GM12891 (cell line): ENCODE results near the gene TSKS.

Source experiments
- DNase-seq: peaks from one replicate; pipeline ENCODE4 v3.0.0; 2011; ENCODE audit warnings: low spot score; ENCODE audit not compliant: insufficient read length
- FAIRE-seq: peaks from 2 replicates; lab custom pipeline; 2011; peaks lifted over from hg19 to GRCh38; lab: Jason Lieb, UNC
- PAX5 ChIP-seq: IDR thresholded peaks from 2 replicates; pipeline ENCODE4 v1.6.1; 2011; ENCODE audit warnings: low read length, moderate library complexity, mild to moderate bottlenecking; ENCODE audit not compliant: insufficient read depth, severe bottlenecking
- POLR2A ChIP-seq: IDR thresholded peaks from 2 replicates; pipeline ENCODE4 v1.6.1; 2011; ENCODE audit warnings: low read depth, low read length, control low read depth
- POLR2AphosphoS5 ChIP-seq: IDR thresholded peaks from 2 replicates; pipeline ENCODE4 v1.6.1; 2011; ENCODE audit warnings: low read depth, low read length, control low read depth
- POU2F2 ChIP-seq: IDR thresholded peaks from 2 replicates; pipeline ENCODE4 v1.6.1; 2011; ENCODE audit warnings: low read depth, mild to moderate bottlenecking, control low read depth, low read length, moderate library complexity
- SPI1 ChIP-seq: IDR thresholded peaks from 2 replicates; pipeline ENCODE4 v1.6.1; 2011; ENCODE audit warnings: low read depth, low read length, control low read depth
- TAF1 ChIP-seq: IDR thresholded peaks from 2 replicates; pipeline ENCODE4 v1.6.1; 2011; ENCODE audit warnings: low read depth, low read length, control low read depth

Gene TSKS

GRCh38 chr19:49798574-49798973 is 35.5 kb upstream of the TSKS start:
- TF ChIP-seq POLR2A (no peak), SPI1 (no peak), POLR2AphosphoS5 (no peak), TAF1 (no peak), PAX5 (no peak), POU2F2 (no peak)
- DNase-seq (no peak), FAIRE-seq (no peak)

- TF ChIP-seq POLR2AphosphoS5 (no peak), SPI1 (no peak), PAX5 (no peak), POLR2A (no peak), TAF1 (no peak), POU2F2 (no peak)
- FAIRE-seq (no peak), DNase-seq (no peak)
Observed at GRCh38 chr19:49795615-49796014, 32.5 kb upstream of the TSKS start.

GRCh38 chr19:49793561-49793840 is 30.4 kb upstream of the TSKS start:
- DNase-seq (no peak), FAIRE-seq (no peak)
- TF ChIP-seq TAF1 (no peak), SPI1 (no peak), POLR2A (no peak), POU2F2 (no peak), PAX5 (no peak), POLR2AphosphoS5 (no peak)

DNA sequence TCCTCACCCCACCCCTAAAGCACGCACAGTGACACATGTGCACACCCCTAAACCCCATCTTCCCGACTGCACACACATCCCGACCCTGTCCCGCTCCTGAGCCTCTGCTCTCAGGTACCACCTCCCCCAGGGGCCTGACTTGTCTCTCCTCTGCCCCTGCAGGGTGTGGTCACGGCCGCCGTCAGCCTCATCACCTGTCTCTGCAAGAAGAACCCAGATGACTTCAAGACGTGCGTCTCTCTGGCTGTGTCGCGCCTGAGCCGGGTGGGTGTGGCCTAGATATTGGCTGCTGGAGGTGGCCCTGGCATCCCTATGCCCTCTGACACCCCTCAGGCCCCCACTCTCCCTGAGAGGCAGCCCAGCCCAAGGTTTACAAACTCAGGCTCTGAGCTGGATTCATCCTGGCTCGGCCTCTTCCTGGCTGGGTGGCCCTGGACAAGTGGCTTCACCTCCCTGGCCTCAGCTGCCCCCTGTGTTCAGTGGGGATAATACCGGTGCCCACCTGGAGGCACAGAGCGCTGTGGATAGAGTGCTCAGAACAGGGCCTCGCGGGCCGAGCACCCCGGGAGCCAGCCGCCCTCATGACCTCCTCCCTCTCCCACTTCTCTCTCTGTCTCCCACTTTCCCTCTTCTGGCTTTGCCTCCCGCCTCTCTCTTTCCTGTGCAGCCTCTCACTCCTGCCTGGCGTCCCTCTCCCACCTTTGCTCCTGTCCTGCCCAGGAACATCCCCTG is 29.9 kb upstream of the TSKS start:
- DNase-seq = no peak
- TF ChIP-seq POLR2A = no peak
- no peak for TF ChIP-seq POU2F2
- no peak for TF ChIP-seq SPI1

GRCh38 chr19:49791776-49792445 is 28.8 kb upstream of the TSKS start:
- TF ChIP-seq POLR2AphosphoS5 (no peak), TAF1 (no peak), PAX5 (no peak), POU2F2 (no peak), POLR2A (no peak), SPI1 (no peak)
- FAIRE-seq (no peak), DNase-seq (no peak)

More for the DNA sequence above, 29.9 kb upstream of the TSKS start:
- no peak for FAIRE-seq

- FAIRE-seq = no peak
- DNase-seq = no peak
- TF ChIP-seq TAF1 (no peak), POLR2AphosphoS5 (no peak), POU2F2 (no peak), PAX5 (no peak), SPI1 (no peak), POLR2A (no peak)
Observed at GRCh38 chr19:49790866-49791265, 27.8 kb upstream of the TSKS start.

GRCh38 chr19:49788857-49789256 is 25.8 kb upstream of the TSKS start:
- FAIRE-seq (no peak), DNase-seq (no peak)
- TF ChIP-seq POU2F2 (no peak), POLR2AphosphoS5 (no peak), POLR2A (no peak), TAF1 (no peak), PAX5 (no peak), SPI1 (no peak)

GRCh38 chr19:49787746-49788145 is 24.6 kb upstream of the TSKS start:
- TF ChIP-seq SPI1 = no peak
- TF ChIP-seq POU2F2 = no peak
- no peak for TF ChIP-seq POLR2A
- no peak for TF ChIP-seq POLR2AphosphoS5
- no peak for TF ChIP-seq TAF1
- TF ChIP-seq PAX5 = no peak
- DNase-seq = no peak
- FAIRE-seq = no peak

DNA sequence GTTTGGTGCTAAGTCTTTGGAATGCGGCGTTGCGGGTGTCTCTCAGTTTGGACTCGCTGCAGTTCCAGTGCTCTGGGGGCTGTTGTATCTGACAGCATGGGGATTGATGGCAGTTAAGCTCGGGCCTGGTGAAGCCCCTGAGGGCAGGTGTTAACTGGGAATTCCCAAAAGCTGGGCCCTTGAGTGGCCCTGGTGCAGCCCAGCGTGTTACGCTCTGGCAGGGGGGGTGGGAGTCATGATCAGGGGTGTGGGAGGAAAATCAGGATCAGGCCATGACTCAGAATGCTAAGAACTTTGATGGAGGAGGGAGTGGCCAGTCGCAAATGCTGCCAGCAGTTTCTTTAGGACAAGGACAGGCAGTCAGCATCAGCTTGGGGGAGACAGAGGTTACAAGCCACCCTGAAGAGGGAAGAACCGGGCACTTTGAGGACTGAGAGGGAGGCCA is 23.3 kb upstream of the TSKS start:
- FAIRE-seq (no peak), DNase-seq (no peak)
- TF ChIP-seq PAX5 (no peak), POU2F2 (no peak), SPI1 (no peak)

GRCh38 chr19:49782515-49782914 is 19.4 kb upstream of the TSKS start:
- FAIRE-seq (no peak), DNase-seq (no peak)
- TF ChIP-seq POU2F2 (no peak), TAF1 (no peak), POLR2AphosphoS5 (no peak), PAX5 (no peak), POLR2A (no peak), SPI1 (no peak)
